Umbilical cord (tissue), 2 donors: ENCODE results near the gene INIP. TPM values are rescaled to one million over a fixed set of nuclear protein-coding genes. Genes with fewer than 3 reads are reported as not detected.
"Not testable (repeated sequence)": the region's sequence is repeated elsewhere in the genome, so short reads cannot be mapped to it uniquely, and the experiment has no call there.

Experiments used
- DNase-seq: peaks from one replicate; pipeline ENCODE4 v3.0.0-alpha.2; 2015; ENCODE audit warnings: low spot score
- total RNA-seq: library from RNA; depleted of rRNA; stranded (reverse); fragments of >200 nt; gene quantifications from one replicate; pipeline ENCODE4 v1.2.3, GENCODE V29; 2014; ENCODE audit warnings: low replicate concordance; ENCODE audit not compliant: insufficient read depth

INIP gene
- total RNA-seq, 1 donor from 2014 or later = 17.6 TPM

- DNase-seq = not testable (repeated sequence)
Observed at GRCh38 chr9:112673221-112673620, 44.7 kb downstream of the INIP start.

DNA sequence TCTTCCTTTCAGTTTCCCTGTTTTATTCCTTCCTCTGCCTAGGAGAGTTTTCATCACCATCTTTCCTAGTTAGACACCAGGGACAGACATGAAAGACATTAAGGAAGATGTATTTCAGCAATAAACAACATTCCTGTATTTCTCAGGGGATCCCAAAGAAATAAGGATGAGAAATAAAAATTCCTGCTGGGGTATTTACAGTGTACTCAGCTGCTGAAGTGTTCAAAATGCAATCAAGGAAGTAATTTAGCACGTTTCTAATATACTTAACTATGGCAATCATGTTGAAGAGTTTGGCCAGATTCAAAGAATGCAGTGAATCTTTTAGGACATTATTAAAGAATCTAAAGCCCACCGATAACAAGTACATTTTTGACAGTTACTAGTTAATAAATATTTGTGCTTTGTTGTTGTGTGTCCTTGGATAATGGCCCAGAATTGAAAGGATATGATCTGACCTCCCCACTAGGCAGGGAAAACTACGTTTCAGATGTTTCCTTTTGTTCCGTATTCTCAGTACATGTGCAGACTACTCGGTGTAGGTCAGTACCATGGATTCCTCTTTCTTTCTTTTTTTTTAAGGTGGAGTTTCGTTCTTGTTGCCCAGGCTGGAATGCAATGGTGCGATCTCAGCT, 46.8 kb downstream of the INIP start:
- DNase-seq = no peak

DNA sequence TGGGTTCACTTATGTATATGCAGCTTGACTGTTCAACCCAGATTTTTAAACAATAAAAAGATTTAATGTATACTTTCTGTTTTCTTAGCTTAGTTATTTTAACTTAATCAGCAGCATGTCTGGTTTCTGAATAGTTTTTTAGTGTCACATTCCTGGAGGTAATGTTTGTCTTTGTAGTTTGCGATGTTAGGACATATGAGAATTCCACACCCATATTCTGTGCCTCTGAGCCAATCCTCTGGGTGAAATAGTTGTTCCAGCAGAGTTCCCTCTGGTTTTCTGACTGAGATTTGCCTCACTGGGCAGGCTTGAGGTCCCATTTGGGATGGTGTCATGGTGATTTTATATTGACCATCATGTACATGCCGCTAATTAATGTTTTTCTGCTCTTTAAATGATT, 48.6 kb downstream of the INIP start:
- no peak for DNase-seq

- no peak for DNase-seq
Observed at GRCh38 chr9:112665347-112665746, 52.6 kb downstream of the INIP start.

- DNase-seq = no peak
Observed at GRCh38 chr9:112664531-112664930, 53.4 kb downstream of the INIP start.

DNA sequence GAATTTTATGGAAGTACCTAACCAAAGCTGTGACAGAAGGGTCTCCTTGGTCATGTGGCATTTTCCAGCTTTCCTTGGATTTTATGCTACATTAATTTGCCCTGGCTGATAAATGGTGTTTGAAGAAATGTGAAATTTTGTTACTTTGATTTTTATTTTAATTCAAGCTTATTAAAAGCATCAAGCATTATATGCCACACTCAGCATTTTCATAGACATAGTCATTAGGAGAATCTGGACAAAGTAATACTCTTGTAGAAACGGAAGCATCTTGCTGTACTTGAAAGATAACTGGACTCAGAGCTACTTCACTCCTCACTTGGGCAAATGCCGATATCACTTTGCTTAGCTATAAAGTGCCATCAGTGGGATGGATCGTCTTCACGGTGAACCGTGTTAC, 54.2 kb downstream of the INIP start:
- DNase-seq = no peak

- no peak for DNase-seq
Observed at GRCh38 chr9:112659906-112660305, 58.0 kb downstream of the INIP start.

DNA sequence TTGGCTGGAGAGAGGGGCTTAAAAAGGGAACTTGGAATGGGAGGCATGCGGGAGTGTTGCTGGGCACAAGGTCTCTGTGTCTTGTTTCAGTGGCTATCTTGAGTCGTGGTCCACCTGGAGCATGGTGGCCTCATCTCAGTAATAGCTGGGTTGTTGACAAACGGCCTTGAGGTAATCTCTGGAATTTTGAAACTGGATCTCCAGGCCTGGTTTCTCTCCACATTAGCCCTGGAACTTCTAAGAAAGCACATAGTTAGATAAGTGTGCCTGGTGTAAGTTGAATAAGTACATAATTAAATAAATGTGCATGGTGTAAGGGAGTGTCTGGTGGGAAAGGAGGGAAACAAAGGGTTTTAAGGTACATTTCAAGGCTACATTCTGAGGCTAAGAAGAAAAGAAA, 62.2 kb downstream of the INIP start:
- DNase-seq = no peak

GRCh38 chr9:112654282-112654681, 63.6 kb downstream of the INIP start:
- DNase-seq = no peak

DNA sequence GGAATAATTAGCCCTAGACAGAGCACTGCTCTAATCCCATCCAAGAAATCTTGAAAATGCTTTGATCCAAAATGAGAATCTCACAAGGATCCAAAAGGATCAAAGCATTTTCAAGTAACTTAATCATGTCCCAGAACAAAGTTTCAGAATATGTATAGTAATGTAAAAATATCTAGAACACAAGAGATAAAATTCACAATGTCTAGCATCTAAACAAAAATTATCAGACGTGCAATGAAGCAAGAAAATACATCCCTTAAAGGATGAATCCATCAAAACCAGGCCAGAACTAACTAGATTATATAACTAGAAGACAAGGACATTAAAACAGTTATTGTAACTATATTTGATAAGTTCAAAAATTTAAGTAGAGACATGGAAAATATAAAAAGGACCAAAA, 69.3 kb downstream of the INIP start:
- DNase-seq = no peak

DNA sequence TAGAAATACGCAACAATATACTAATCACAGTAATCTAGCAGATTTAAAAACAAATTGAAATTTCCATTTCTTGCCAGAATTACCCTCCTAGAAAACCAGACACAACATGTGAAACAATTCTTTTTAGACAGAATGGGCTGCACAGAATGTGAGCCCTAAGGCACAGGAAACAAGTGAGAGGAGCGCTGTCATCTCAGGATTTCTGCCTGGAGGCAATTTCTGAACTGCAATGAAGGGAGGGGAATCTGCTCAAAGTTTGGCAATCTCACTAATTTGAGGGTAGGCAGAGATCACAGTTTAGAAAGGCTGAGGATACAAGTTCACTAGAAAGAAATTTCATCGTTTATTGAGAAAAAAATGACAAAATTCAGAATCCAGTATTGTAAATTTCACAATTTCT, 70.3 kb downstream of the INIP start:
- DNase-seq = no peak

- DNase-seq = no peak
Observed at GRCh38 chr9:112642126-112642525, 75.8 kb downstream of the INIP start.

- DNase-seq = no peak
Observed at GRCh38 chr9:112640311-112640710, 77.6 kb downstream of the INIP start.

Other genes starting within 250 kb of the INIP start
- 2.6 TPM for gene KIAA1958, start 231.3 kb downstream of the INIP start, total RNA-seq
- gene SNX30, start 32.6 kb upstream of the INIP start, total RNA-seq = 41.2 TPM
- 0.24 TPM for gene SLC46A2, start 172.8 kb upstream of the INIP start, total RNA-seq